DLD1 (cell line): ENCODE measurements around the gene AFAP1.

ENCODE experiments used
- in situ Hi-C: cut with HindIII; loops from 2 replicates; pipeline ENCODE4 v1.10.0; 2017; ENCODE audit warnings: low sequenced_read_pairs

AFAP1 gene

GRCh38 chr4:7777871-7778509 lies 161.7 kb downstream of the AFAP1 start:
- in situ Hi-C loops = loop anchor here (25.0 kb wide), 1 partner anchor 91 kb away; no protein-coding TSS in a partner anchor

GRCh38 chr4:7777017-7777710 lies 162.5 kb downstream of the AFAP1 start:
- in situ Hi-C loops = loop anchor here (25.0 kb wide), 1 partner anchor 90 kb away; no protein-coding TSS in a partner anchor

- in situ Hi-C loops = loop anchor here (25.0 kb wide), 1 partner anchor 88 kb away; no protein-coding TSS in a partner anchor
Measured at GRCh38 chr4:7775396-7775795, 164.3 kb downstream of the AFAP1 start.

GRCh38 chr4:7774301-7775294 lies 165.1 kb downstream of the AFAP1 start:
- in situ Hi-C loops = loop anchor here (25.0 kb wide), 1 partner anchor 87 kb away; no protein-coding TSS in a partner anchor

- in situ Hi-C loops = no loop called here
Measured at GRCh38 chr4:7773401-7774180, 166.1 kb downstream of the AFAP1 start.

- in situ Hi-C loops = no loop called here
Measured at GRCh38 chr4:7772711-7773385, 166.8 kb downstream of the AFAP1 start.

GRCh38 chr4:7771541-7772507 lies 167.8 kb downstream of the AFAP1 start:
- in situ Hi-C loops = no loop called here

- in situ Hi-C loops = no loop called here
Measured at GRCh38 chr4:7771056-7771455, 168.6 kb downstream of the AFAP1 start.

- in situ Hi-C loops = no loop called here
Measured at GRCh38 chr4:7770224-7771050, 169.2 kb downstream of the AFAP1 start.

GRCh38 chr4:7769396-7770223 lies 170.1 kb downstream of the AFAP1 start:
- in situ Hi-C loops = no loop called here

GRCh38 chr4:7768736-7769135 lies 170.9 kb downstream of the AFAP1 start:
- in situ Hi-C loops = no loop called here

- in situ Hi-C loops = no loop called here
Measured at GRCh38 chr4:7767966-7768365, 171.7 kb downstream of the AFAP1 start.

- in situ Hi-C loops = no loop called here
Measured at GRCh38 chr4:7767526-7767925, 172.1 kb downstream of the AFAP1 start.

GRCh38 chr4:7766661-7767345 lies 172.9 kb downstream of the AFAP1 start:
- in situ Hi-C loops = no loop called here

GRCh38 chr4:7766086-7766485 lies 173.6 kb downstream of the AFAP1 start:
- in situ Hi-C loops = no loop called here

- in situ Hi-C loops = no loop called here
Measured at GRCh38 chr4:7765666-7766065, 174.0 kb downstream of the AFAP1 start.
